WI38 (cell line): Measurements from ENCODE around the gene NDOR1.

Source experiments
- H3K4me3 ChIP-seq: 2 replicates; pipeline ENCODE4 v1.5.1; 2011; ENCODE audit warnings: low read depth, mild to moderate bottlenecking, control low read depth, low read length
- CTCF ChIP-seq: IDR thresholded peaks from 2 replicates; pipeline ENCODE4 v1.5.1; 2012; ENCODE audit warnings: low read depth, mild to moderate bottlenecking, control low read depth, low read length

Gene NDOR1

DNA sequence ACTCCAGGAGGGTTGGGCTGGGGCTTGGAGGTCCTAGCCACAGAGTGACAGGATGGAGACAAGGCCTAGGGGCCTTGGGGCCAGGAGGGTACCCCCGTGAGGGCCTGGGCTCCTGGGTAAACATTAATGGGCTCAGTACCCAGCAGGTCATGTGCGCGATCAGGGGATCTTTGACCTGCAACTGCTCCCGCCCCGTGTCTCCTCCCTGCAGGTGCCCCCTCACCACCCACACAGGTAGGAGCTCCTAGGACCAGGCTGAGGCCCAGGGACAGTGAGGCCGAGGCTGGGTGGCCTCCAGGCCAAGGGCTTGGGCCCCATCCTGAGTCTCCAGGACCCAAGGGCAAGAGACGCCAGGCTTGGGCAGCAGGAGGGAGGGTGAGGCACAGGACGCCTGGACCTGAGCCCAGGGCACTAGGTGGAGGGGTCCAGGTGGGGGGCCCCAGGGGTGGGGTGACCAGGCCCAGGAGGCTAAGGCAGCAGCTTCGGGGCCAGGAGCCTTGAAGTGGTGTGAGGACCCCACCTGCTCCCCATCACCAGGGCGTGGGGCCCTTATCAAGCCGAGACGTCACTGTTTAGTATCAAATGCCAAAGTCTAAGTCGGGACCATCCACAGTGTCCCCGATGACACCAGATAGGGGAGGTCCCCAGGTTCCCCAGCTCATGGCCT lies 25.3 kb downstream of the NDOR1 start, which contains the start of gene SLC34A3:
TSS of gene SLC34A3 (plus strand) at position 197 of the 667 bp plus-strand sequence. CDS start 802 bp downstream, outside the sequence.
- TF ChIP-seq CTCF, result no peak
- H3K4me3 ChIP-seq, result no peak within 1 kb of the TSS

GRCh38 chr9:137231372-137232039 lies 26.0 kb downstream of the NDOR1 start:
- H3K4me3 ChIP-seq, result no peak overlapping the region
- no peak for TF ChIP-seq CTCF

GRCh38 chr9:137232101-137232500 lies 26.6 kb downstream of the NDOR1 start:
- H3K4me3 ChIP-seq, result no peak overlapping the region
- TF ChIP-seq CTCF, result no peak

- no peak for TF ChIP-seq CTCF
- no peak overlapping the region for H3K4me3 ChIP-seq
Measured at GRCh38 chr9:137232510-137232909, 27.0 kb downstream of the NDOR1 start.

DNA sequence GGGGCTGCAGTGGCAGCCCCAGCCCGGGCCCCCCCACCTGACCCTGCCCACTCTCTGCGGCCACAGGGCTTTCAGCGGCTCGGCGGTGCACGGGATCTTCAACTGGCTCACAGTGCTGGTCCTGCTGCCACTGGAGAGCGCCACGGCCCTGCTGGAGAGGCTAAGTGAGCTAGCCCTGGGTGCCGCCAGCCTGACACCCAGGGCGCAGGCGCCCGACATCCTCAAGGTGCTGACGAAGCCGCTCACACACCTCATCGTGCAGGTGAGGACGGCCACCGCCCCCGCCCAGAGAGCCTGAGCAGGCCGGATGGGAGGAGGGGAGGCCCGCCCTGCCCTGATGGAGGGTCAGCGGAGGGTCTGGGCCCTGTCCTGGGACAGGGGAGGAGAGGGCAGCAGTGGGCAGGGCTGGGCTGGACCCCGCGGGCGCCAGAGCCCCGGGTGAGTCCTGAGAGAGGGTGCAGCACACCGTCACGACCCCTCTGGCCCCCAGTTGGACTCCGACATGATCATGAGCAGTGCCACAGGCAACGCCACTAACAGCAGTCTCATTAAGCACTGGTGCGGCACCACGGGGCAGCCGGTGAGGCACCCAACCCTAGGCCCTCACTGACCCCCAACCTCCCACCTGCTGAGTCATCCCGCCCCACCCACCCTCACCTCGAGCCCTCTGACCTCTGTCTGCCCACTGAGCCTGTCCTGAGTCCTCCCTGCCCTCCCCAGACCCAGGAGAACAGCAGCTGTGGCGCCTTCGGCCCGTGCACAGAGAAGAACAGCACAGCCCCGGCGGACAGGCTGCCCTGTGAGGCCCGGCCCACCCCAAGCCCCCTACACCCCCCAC lies 27.9 kb downstream of the NDOR1 start:
- no peak overlapping the region for H3K4me3 ChIP-seq
- no peak for TF ChIP-seq CTCF

DNA sequence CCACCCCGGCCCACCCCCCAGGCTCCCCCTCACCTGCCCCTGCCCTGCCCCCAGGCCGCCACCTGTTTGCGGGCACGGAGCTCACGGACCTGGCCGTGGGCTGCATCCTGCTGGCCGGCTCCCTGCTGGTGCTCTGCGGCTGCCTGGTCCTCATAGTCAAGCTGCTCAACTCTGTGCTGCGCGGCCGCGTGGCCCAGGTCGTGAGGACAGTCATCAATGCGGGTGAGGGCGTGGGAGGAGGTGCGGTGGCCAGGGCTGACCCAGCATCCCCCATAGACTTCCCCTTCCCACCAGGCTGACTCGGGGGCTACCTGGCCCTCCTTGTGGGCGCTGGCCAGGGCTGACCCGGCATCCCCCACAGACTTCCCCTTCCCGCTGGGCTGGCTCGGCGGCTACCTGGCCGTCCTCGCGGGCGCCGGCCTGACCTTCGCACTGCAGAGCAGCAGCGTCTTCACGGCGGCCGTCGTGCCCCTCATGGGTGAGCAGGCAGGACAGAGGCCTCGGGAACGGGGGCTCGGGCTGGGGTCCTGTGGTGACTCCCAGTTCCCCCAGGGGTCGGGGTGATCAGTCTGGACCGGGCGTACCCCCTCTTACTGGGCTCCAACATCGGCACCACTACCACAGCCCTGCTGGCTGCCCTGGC lies 28.7 kb downstream of the NDOR1 start:
- TF ChIP-seq CTCF, result no peak
- no peak overlapping the region for H3K4me3 ChIP-seq
